Prostate gland (tissue), 2 donors: ENCODE measurements around the gene PCDHGA1.

Experiments
- CTCF ChIP-seq, 4 experiments: fragments of 200-600 bp in 2 of 4; fragments of 450-650 bp in 2 of 4; sonication (generic) in 2 of 4; IDR thresholded peaks; 1 replicate in 3 of 4; 2 replicates in 1 of 4; pipeline ENCODE4 v1.5.1; 2016 to 2019; ENCODE audit warnings: antibody characterized with exemption in 4 of 4, mild to moderate bottlenecking in 2 of 4, moderate library complexity in 2 of 4
- POLR2A ChIP-seq: fragments of 450-650 bp; IDR thresholded peaks from one replicate; pipeline ENCODE4 v1.6.1; 2016; ENCODE audit warnings: antibody characterized with exemption, mild to moderate bottlenecking
- POLR2AphosphoS5 ChIP-seq: sonication (generic); formaldehyde crosslinking; IDR thresholded peaks from one replicate; pipeline ENCODE4 v1.6.1; 2017; ENCODE audit warnings: antibody characterized with exemption

- TF ChIP-seq CTCF (IDR thresholded peaks at IDR 0.05) (peak in 1 of 4 experiments; percentile 34), POLR2A (no peak), POLR2AphosphoS5 (no peak)
These were observed 29.6 kb downstream of the PCDHGA1 start, which contains the start of gene PCDHGB2 for GRCh38 chr5:141359790-141360426.
